Measurements from ENCODE around the gene UTRN.

Gene UTRN

DNA sequence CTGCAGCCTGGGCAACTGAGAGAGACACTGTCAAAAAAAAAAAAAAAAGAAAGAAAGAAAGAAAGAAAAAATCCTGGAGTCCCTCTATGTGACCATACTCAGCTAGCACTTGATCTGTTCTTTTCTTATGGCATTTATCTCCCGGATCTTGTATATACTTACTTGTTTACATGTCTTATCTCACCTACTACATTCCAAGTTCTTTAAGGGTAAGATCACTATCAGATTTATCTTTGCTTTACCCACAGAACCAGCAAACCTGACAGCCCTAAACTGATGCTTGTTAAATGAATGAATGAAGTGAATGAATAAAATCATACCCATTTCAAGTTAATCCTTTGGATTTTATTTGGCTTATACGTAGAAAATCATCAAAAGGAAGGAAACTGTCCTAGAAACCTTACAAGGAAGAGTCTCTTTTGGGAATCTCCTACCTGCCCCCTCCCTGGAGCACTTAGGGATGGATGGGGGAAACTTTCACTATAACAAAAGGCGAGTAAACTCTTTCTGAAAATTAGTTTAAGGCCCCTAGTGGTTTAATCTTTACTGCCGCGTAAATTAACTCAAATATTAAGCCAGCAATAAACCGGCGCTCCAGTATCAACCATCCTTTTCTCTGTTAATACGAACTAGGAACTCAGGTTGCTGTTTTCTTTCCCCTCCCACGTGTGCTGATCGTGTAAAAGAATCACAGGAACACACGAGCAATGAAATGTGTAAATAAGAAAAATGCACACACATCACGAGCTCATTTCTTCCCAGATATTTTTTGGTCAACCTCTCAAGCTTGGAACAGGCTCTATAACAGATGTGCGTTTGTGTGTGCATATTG is 1.3 kb upstream of the UTRN start:
- no peak for DNase-seq

DNA sequence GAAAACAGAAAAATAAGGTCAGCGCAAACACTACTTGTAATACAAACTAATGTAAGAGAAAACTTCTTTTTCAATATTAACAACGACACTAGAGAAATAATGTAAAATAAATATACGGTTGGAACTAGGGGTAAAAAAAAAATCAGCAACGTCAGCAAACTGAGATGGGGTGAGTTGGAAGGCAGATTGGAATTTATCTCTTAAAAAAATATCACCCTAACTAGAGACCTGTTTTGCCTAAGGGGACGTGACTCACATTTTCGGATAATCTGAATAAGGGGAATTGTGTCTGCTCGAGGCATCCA is 705 bp upstream of the UTRN start:
- DNase-seq, result no peak

DNA sequence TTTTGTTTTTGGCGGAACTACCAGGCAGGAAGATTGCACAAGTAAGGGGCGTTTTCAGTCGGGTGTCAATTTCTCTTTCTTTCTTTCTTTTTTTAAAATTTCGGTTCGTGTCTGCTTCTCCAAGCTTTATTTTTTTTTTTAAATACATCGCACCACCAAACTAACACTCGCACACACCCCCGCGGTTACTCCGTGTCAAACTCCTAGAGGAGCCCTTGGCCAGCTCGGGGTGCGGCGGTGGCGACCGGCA is 338 bp downstream of the UTRN start:
- no peak for DNase-seq

DNA sequence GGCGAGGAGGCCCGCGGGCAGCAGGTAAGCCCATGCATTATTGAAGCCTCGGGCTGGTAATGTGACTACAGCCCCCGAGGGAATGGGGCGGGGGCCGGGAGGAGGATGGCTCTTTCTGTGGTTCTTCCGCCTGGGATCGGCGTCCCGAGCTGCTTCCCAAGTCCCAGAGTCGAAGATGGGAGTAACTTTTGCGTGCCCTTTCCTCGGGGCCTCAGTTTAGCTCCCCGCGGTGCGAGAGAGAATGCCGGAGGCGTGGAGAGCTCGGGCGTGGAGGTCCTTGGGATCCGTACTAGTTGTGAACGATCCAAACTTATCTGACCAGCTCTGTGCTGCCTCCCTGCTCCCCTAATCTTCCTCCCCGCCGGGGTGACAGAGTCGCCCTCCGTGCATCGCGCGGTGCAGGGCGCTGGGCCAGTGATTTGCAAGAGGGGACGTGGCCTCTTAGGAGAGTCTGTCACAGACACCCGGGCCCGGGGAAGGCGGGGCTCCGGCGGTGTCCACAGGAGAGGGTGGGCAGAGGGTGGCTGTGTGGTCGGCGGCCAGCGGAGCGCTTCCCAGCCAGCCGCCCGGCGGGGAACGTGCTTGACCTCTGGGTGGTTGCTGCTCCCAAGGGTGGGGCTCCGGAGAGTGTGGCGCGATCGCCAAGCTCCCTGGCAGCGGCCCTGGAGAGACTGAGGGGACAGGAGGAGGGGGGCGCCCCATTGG is 815 bp downstream of the UTRN start:
- peak; percentile 36 for DNase-seq

DNA sequence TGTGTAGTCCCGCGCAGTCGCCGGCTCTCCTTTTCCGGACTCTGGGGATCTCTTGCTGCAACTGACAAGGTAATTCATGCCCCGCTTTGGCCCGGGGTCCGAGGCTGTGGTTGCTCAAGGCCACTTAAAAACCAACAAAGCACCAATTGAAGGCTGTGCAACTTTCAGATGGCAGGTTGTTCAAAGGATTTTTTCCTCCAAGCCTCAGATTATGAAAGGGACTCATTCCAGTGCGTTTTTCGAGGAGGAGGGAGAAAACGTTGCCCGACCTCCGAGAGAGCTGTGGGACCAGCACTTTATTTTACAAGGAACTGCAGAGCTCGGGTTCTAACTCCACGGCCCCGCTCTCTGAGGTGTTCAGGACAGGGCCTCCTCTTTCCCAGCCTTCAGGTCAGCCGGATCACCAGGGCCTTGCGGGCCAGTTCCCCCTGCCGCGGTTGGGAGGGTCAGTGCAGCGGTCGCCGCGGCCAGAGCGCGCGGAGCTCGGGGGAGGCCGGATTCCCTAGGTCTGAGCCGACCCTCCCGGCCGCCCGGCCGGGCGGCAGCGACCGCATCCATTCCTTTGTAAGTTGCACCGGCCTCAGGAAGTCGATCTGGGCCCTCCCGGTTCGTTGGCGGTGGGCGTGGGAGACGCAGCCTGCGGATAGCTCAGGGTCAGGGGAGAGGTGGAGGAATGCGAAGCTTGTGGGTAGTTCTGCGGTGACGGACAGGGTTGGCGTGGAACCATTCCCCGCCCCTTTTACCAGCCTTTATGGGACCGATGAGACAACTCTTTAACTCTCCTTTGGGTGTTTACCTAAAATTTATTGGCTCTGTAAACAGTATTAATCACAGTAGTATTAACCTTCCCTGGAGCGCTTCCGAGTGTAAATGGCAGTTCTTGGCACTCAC is 1.6 kb downstream of the UTRN start:
- DNase-seq, result no peak

DNA sequence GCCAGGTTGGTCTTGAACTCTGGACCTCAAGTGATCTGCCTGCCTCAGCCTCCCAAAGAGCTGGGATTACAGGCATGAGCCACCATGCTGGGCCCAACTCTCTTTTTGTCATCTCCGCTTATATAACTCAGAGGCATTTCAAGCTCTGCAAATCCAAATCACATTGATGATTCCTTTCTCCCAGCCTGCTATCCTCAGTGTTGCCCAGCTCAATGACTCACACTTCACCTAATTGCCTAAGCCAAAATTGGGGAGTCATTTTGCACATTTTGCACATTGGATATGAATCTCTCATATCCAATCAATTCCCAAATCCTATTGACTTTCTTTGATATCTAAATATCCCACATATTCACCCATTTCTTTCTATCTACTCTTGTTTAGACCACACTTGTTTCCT is 3.9 kb downstream of the UTRN start:
- no peak for DNase-seq

DNA sequence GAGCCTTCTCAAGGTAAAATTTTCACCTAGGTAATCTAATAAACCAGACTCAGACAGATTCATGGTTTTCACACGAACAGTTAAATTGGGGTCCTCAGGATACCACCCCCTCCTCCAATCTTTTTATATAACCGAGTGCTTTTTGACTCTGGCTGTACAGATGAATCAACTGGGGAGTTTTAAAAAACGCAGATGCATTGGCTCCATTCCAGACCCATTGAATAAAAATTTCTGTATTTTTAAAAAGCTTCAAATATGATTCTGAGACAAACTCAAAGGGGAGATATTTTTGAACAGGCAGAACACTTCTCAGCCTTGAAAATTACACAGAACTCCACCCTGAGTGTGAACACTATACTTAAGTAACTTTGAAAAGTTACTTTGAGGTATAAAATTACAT is 7.2 kb downstream of the UTRN start:
- no peak for DNase-seq

DNA sequence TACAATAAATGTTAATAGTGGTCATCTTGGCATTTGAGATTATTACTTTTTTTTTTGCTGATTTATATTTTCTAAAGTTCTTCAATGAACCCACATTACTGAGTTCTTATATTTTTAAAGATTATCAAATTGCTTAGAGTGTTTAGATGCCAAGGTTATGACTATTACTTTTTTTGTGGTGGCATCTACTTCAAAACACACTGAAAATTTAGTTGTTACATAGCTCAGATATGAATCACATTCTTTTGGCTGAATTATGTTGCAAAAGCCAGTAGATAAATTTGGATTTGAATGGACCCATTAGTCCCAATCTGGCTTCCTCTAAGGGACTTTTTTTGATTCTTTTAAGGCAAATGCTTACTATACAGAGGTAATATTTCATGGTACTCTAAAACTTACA is 8.9 kb downstream of the UTRN start:
- DNase-seq, result no peak

DNA sequence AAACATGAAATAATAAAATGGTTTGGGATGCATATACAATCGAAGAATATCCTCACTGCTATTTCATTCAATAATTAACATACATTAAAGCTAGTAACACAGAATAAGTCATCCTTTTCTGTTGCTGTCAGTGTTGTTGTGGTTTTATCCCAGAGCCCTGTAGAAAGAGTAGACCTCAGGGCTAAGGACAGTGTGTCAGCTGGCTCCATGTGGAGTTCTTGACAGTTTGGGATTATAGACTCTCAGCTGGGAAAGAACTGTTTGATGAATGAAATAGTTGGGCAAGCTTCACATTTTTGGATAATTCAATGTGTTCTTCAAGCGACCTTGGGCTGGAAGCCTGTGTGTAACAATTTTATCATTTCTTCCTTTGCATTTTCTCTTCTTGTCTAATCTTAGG is 10.1 kb downstream of the UTRN start:
- no peak for DNase-seq

DNA sequence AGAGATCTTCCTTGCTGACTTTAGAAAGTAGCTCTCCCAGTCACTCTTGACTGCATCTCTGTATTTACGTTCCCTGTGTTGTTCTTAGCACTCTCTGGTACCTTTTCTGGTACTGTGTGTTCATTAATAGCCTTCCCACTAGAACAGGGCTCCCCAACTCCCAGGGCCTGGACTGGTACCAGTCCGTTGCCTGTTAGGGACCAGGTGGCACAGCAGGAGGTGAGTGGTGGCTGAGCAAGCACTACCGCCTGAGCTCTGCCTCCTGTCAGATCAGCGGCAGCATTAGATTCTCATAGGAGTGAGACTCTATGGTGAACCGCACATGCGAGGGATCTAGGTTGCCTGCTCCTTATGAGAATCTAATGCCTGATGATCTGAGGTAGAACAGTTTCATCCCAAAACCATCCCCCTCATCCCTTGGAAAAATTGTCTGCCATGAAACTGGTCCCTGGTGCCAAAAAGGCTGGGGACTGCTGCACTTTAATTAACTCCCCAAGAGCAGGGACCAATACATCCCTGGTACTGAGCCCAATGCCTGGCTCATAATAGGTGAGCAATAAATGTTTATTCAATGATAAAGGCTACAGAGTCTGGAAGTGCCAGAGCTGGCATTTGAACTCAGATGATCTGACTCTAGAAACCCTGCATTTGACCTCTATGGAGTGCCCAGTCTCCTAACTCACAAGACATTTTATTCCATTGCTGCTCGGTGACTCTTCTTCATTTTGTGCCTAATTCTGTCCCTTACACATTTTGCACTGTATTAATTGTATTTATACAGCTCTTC is 11.0 kb downstream of the UTRN start:
- no peak for DNase-seq

DNA sequence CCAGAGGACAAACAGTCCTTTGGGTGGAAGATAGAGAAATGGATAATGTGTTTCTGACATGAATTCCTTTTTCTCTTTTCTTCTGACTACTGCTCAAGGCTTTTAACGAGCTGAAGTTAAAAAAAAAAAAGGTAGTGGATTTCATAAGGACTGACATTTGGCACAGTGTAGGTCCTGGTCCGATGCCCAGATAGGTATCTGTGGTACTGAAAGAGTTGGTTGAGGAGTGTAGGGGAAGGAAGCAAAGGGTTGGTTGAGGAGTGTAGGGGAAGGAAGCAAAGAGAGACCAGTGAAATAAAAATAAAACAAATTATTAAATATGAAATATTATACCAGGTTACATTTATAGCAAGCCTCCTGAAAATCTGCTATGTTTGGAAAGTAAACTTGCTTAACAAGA is 11.8 kb downstream of the UTRN start:
- no peak for DNase-seq

DNA sequence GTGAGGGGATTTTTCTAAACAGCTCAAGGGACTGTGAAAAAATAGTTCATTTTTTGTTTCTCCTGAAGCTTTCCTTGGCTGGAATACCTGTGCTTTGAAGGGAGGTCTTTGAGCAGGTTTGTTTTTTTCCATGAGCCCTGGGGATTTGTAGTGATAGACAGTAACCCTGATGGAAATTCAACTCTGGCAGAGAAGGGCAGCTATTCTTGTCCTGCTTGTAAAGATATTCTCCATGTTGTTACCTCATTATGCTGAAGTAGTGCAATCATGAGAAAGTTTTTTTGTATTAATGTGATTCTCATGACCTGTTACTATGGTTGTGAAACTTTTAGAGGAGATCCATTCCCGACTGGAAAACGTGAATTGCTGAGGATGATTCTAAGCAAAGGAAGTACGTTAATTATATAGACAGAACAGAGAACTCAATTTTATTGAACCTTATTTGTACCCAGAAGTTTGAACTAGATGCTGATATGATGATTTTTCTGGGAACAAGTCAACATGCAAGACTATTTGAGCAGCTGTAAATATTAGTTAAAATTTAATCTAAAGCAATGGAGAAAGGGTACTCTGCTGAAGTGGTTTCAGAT is 12.5 kb downstream of the UTRN start:
- no peak for DNase-seq

DNA sequence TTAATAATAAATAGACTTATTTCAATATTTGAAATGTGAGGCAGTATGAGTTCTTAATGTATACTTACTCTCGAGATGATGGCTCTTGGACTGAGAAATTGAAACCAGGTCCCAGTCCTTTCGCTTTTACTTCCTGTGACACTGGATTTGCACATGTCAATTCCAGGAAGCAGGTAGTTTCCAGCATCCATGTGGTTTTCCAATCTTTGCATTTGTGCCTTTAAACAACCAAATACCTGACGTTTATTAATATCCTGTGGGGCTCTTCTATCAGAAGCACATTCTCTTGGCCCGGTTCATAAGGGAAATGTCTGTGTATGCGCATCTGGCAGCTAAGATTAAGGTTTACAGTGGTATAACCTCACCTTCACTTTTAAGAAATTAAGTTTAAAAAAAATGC is 13.1 kb downstream of the UTRN start:
- no peak for DNase-seq

DNA sequence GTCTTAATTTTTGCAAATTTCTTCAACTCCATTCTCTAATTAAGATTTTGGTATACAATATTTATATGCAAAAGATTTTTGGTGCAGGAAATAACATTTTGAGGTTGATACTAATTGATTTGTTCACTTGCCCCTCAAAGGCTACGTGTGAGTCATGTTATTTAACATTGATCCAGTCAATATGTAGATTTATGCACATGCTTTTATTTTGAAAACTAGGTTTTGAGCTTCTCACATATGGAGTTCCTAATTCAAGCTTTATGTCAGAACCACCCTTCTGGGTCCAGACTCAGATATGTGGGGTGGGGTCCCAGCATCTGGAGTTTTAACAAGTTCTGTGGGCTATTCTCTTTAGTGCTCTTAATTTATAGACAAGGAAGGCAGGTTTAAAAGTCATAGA is 13.8 kb downstream of the UTRN start:
- DNase-seq, result no peak

DNA sequence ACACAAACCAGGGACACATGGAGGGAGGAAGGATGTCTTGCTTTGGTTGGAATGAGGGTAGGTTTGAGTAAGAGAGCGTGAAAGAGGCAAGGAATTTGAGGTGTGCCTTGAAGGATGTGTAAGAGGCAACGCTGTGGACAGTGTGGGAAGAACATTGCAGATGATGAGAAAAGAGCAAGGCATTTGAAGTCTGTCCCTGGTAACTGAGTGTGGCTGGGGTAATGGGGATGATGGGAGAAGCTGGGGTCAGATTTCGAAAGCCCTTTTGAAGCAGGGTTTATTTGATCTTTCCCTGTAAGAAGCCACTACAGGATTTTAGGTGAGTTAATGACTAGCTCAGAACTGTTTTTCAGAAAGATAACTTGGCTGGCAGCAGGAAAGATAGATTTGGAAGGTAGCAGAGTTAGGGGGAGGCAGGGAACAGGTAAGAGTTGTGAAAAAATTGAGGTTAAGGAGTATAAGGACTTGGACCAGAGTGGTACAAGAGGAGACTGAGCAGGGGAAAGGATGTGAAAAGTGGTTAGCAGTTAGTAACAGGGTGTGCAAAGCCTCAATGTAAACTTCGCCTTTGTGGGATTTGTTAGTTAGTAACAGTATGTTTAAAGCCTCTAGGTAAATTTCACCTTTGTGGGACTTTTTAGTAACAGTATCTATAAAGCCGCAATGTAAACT is 17.7 kb downstream of the UTRN start:
- no peak for DNase-seq

DNA sequence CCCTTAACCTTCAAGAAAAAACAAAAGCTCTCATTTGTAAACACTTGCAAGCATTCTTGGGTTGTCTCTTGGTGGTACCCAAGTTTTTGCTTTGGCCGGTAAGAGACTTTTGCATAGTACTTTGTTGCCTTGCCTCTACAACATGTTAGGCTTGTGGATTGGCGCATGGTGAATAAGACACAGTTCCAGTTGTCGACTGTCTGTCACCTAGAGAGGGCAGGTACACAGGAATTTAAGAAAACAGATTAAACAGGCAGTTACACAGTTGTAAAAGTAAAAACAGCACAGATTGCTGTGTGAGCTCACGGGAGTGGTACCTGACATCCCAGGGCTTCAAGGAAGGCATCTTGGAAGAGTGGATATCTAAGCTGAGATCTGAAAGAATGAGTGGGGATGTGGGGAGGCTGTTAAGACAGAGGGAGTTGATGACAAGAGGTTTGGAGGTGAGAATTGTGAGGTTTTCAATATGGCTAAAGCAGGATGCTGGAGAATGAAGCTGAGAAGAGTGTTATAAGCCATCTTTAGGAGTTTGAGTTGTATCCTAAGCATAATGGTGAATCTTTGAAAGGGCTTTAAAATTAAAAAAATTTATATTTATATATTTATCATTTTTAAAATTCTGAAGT is 19.2 kb downstream of the UTRN start:
- DNase-seq, result no peak

DNA sequence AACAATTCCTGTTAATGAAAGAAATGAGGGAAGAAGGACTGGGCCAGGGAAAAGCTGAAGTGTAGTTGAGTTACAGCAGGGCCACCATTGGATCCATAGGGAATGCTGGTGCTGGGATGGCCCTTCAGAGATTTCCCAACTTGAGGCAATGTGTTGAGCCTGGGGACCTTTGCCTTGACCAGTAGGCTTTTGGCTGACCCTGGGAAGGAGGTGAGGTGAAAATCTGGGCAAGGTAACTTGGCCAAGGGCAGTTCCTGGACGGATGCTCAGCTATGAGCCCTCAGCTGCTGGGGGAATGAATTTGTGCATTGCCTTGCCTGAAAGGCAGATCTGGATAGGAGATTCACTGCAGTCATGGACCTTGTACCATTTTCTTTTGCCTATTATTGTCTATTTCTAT is 20.4 kb downstream of the UTRN start:
- no peak for DNase-seq

DNA sequence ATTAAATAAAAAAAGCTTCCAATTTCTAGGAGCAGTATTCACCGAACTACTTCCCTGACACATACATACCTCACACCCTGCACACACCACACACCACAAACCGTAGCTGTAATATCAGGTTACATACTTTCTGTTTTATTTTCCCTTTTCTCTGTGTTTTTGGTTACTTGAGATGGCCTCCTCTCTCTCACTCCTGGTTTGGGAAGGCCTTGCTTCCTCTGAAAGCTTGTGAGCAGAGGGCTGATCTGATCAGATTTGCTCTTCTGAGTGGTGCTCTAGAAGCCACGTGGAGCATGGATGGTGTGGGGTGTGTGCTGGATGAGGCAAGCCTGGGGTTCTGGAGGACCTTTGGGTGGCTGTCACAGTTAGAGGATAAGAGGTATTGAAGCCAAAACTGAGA is 20.9 kb downstream of the UTRN start:
- peak; percentile 50 for DNase-seq

DNA sequence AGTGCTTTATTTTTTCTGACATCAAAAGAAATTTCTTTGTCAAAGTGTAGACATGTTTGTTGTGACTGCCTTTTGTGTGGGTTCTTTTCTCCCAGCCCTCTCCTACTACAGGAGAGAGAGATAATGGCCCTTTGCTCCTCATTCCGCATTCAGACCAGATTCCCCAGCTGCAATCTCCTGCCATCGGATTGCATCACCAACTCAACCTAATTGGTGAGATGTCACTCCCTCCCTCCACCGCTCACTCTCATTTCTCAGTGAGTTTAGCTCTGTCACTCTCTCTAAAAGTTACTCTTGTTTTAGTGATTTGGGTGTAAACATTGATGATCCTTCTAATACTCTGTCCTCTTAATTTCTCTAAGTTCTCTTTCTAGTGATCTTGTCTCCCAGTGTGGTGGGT is 22.7 kb downstream of the UTRN start:
- DNase-seq, result no peak

DNA sequence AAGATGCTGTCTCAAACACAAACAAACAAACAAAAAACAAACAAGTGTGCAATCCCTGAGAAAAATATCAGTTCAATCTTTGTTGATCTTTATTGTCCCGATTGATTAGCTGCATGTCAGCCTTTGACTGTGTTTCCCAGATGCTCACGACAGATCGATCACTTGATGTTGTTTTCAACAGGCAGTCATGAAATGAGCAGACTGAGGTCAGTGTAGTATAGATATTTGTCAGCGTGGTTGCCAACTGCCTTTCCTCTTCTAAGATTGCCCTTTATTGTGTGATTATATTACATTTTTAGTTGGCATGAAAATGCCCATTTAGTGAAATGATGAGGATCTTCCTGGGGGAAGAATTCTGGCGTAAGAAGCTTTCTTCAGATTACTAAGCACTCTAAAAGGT is 25.6 kb downstream of the UTRN start:
- DNase-seq, result no peak

DNA sequence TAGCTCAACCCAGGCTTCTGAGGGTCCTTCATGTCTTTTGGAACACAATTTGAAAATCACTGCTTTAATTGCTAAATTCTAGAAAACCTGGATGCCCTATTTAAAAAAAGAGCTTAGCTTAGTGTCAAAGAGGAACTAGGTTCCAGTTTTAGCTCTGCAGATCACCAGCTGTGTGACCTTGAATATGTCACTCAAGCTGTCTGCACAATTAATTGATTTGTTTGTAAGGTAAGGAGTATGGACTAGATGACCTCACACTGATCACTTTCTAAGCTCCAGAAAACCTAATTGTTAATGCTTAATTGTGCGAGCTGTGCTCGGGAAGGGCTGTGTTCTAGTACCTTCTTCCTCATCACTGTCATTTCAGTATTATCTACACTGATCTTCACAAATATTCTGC is 26.2 kb downstream of the UTRN start:
- no peak for DNase-seq

DNA sequence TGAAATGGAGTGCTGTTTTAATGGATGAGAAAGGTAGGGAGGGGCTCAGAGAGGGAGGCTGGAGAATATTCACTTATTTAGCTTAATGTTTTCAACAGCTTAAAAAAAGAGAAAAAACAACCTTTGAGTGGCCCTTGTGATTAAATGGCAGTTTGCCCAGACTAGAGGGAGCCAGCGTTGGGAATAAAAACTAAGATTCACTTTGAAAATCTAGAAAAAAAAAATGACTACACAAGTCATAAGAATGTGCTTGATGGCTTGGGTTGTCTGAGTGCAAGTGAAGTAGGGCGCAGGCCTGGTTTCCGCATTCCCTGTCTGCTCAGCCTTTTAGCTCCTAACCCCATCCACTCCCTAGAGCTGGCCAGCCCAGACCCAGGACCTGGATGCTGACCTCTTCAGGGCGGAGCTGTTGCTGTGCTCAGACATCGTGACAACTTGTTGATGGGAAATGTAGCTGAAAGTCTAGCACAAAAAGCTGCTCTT is 28.9 kb downstream of the UTRN start:
- DNase-seq, result no peak

Data from CD4-positive, alpha-beta T cell treated with Interleukin-10 for 1 hour (primary cell).